Right lobe of liver (tissue), 6 donors: Measurements from ENCODE around the gene SYCE1L. TPM values are rescaled to one million over a fixed set of nuclear protein-coding genes. Genes with fewer than 3 reads are reported as not detected.

Experiments used
- ATAC-seq, 4 donors: fragments of 200-7000 bp; cut with Tn5 transposase; one replicate each; pipeline ENCODE4 v1.9.1; 2020; ENCODE audit warnings: mild to moderate bottlenecking in 4 of 4, moderate library complexity in 4 of 4
- DNase-seq, 3 donors: peaks; one replicate each; pipeline ENCODE4 v3.0.0-alpha.2; 2020
- H3K27ac ChIP-seq, 3 donors: fragments of 200-600 bp; one replicate each; pipeline ENCODE4 v1.8.0; 2022
- H3K27me3 ChIP-seq, 2 donors: fragments of 200-600 bp; one replicate each; pipeline ENCODE4 v1.8.0; 2022
- H3K36me3 ChIP-seq, 4 donors: fragments of 200-600 bp; sonication (generic) in 1 of 4; one replicate each; pipeline versions ENCODE4 v1.5.1 to v1.8.0; 2017 to 2022; ENCODE audit warnings: control low read depth in 1 of 4
- H3K4me1 ChIP-seq, 4 donors: fragments of 200-600 bp; sonication (generic) in 1 of 4; one replicate each; pipeline versions ENCODE4 v1.5.1 to v1.8.0; 2017 to 2022; ENCODE audit warnings: control low read depth in 1 of 4
- H3K4me3 ChIP-seq, 3 donors: fragments of 200-600 bp; one replicate each; pipeline ENCODE4 v1.8.0; 2022
- H3K9me3 ChIP-seq, 4 donors: fragments of 200-600 bp; sonication (generic) in 1 of 4; one replicate each; pipeline versions ENCODE4 v1.5.1 to v1.8.0; 2017 to 2022; ENCODE audit warnings: control low read depth in 1 of 4
- POLR2A ChIP-seq: fragments of 450-650 bp; IDR thresholded peaks from one replicate; pipeline ENCODE4 v1.6.1; 2017; ENCODE audit warnings: antibody characterized with exemption, mild to moderate bottlenecking
- WGBS: methylation state at CpG from one replicate; pipeline ENCODE4 v1.1.6; 2018; ENCODE audit warnings: low coverage, low lambda C conversion rate; ENCODE audit not compliant: insufficient coverage; ENCODE audit errors: missing lambda C conversion rate; 5-methylcytosine and 5-hydroxymethylcytosine counted together
- intact Hi-C, 2 donors: fragments of 100-400 bp; cut with DNase I; formaldehyde crosslinking; loops; one replicate each; pipeline versions ENCODE4 v1.11.2 to v1.14.1; 2022
- total RNA-seq, 6 experiments: library from RNA; depleted of rRNA in 2 of 6; stranded (reverse); fragments of >200 nt in 2 of 6; fragmentation: NEBNext Ultra II Directional in 3 of 6; extraction: Animal tissue kit (Norgen Biotek cat#: 25700) in 3 of 6; gene quantifications; one replicate each; pipeline versions ENCODE4 v1.1.0 to v1.2.4, GENCODE V29; 2016 to 2023
- TF ChIP-seq, protein P1 (sequence below), 4 donors: fragments of 200-600 bp in 3 of 4; fragments of 450-650 bp in 1 of 4; IDR thresholded peaks; one replicate each; pipeline versions ENCODE4 v1.5.1 to v1.8.0; 2016 to 2022; ENCODE audit warnings: antibody characterized with exemption in 4 of 4, mild to moderate bottlenecking in 2 of 4
- donor health status: DM: no; HTN: yes; CAD: no.
- donor health status: DM: no; HTN: no; CAD: no.
- donor health status: DM: no; HTN: no; CAD: no.
- donor health status: DM: no; HTN: yes; CAD: no.
- donor health status: DM: no; HTN: yes; CAD: no.

SYCE1L gene
- total RNA-seq, 6 experiments from 2014 or later: 1.1 to 2.2 (median 1.4) TPM; not detected in 1

DNA sequence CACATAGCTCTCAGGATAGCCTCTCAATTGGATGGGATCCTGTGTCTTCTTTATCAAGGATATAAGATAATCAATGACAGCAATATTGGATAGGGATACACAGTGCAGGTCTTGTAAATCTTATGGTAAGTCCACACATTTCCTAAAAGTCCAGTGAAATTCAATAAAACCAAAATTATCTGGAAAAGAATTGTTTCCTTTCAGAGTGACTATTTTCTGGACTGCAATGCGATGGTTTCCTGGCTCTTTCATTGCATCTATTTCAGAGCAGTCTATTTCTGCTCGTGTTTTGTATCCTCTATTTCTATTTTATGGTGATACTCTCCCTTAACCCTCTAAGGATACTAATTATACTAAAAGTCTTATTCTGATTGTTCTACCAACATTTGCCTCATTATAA is 32.5 kb upstream of the SYCE1L start:
- Histone ChIP-seq H3K9me3 (no peaks in the 10 kb centered on the region), H3K4me3 (no peak overlapping the region), H3K27me3 (no peaks in the 10 kb centered on the region), H3K36me3 (no peaks in the 10 kb centered on the region), H3K27ac (no peak overlapping the region), H3K4me1 (no peaks in the 10 kb centered on the region)
- no peak for ATAC-seq
- 32% methylated on average over 2 of the region's 2 CpGs for WGBS
- intact Hi-C loops: loop anchor here in 1 of 2 donors (10.0 kb wide), 1 partner anchor 1372 kb away; no protein-coding TSS in a partner anchor
- DNase-seq: no peak
- TF ChIP-seq, protein P1, sequence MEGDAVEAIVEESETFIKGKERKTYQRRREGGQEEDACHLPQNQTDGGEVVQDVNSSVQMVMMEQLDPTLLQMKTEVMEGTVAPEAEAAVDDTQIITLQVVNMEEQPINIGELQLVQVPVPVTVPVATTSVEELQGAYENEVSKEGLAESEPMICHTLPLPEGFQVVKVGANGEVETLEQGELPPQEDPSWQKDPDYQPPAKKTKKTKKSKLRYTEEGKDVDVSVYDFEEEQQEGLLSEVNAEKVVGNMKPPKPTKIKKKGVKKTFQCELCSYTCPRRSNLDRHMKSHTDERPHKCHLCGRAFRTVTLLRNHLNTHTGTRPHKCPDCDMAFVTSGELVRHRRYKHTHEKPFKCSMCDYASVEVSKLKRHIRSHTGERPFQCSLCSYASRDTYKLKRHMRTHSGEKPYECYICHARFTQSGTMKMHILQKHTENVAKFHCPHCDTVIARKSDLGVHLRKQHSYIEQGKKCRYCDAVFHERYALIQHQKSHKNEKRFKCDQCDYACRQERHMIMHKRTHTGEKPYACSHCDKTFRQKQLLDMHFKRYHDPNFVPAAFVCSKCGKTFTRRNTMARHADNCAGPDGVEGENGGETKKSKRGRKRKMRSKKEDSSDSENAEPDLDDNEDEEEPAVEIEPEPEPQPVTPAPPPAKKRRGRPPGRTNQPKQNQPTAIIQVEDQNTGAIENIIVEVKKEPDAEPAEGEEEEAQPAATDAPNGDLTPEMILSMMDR (IDR thresholded peaks at IDR 0.05): no peak
- no peak for TF ChIP-seq POLR2A

DNA sequence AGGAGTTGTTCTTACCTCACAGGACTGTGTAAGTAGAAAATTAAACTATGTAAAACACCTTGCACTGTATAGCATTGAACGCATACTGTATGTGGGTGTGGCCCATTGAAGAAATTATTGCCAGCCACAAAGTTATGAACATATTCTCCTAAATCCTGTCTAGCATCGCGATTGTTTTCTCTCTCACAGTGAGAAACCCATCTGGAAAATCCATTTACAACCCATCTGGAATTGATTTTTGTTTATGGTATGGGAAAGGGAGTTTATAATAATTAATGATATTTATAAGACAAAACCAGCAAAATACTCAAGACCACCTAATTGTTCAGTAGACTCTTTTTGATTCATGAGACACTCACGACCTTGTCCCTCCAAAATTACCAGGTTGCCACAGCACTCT is 30.3 kb upstream of the SYCE1L start:
- H3K9me3 ChIP-seq: no peaks in the 10 kb centered on the region
- H3K27me3 ChIP-seq: no peaks in the 10 kb centered on the region
- H3K4me3 ChIP-seq: no peak overlapping the region
- no peak overlapping the region for H3K27ac ChIP-seq
- intact Hi-C loops: loop anchor here in 1 of 2 donors (10.0 kb wide), 1 partner anchor 1374 kb away; no protein-coding TSS in a partner anchor
- TF ChIP-seq, protein P1 (IDR thresholded peaks at IDR 0.05): no peak
- TF ChIP-seq POLR2A: no peak
- no peak for DNase-seq
- no peaks in the 10 kb centered on the region for H3K36me3 ChIP-seq
- no peak for ATAC-seq
- 61% methylated on average over 4 of the region's 4 CpGs for WGBS
- no peaks in the 10 kb centered on the region for H3K4me1 ChIP-seq

DNA sequence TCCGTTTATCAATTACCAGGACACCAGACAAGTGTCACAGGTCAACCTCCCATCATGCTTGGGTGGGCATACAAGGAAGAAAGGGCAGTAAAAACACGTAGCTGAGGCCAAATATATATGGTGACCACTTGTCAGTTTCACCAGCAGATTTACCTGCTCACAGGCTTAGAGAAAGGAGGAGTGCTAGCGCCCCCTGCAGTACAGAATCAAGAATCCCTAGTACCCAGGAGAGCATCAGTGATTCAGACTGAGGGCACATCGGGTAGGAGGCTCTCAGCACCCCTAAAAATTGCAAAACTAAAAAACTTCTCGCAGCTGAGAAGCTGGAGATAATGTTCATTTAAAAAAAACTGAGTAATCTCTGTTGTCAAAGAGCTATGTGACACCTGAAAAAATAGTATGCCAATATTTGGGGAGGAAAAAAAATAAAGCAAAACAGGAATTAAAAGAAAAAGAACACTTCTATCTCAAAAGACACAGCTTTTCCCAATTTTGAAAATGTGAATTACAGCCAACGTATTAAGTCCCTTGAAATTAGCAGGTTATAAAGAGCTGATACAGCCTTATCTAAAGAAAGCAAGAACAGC is 29.5 kb upstream of the SYCE1L start:
- ATAC-seq: peak; percentile 55 to 70 (median 66)

DNA sequence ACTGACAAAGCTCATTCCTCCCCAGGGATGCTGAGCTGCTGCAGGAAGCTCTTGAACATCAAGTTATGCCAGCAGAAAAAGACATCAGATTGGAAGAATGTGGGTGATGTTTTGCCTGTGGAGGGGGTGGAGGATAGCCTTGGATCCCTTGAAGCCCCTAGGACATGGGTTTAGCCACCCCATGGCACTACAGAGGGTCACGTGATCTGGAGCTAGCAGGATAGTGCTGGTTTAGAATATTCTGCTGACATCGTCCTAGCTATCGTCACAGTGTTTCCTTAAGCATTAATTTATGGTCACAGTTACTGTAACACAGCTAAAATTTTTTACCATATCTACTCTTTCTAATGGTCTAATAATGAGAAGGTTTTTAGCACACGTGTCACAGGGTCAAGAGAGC is 28.4 kb upstream of the SYCE1L start:
- intact Hi-C loops: no loop called here
- DNase-seq (no peak), ATAC-seq (no peak)
- no peaks in the 10 kb centered on the region for H3K9me3 ChIP-seq
- no peaks in the 10 kb centered on the region for H3K27me3 ChIP-seq
- no peak for TF ChIP-seq POLR2A
- TF ChIP-seq, protein P1 (IDR thresholded peaks at IDR 0.05): no peak
- H3K4me3 ChIP-seq: no peak overlapping the region
- no peak overlapping the region for H3K27ac ChIP-seq
- WGBS: 26% methylated on average over 4 of the region's 4 CpGs
- H3K36me3 ChIP-seq: no peaks in the 10 kb centered on the region
- no peaks in the 10 kb centered on the region for H3K4me1 ChIP-seq

More for the DNA sequence above, 29.5 kb upstream of the SYCE1L start:
- Histone ChIP-seq H3K27me3 (no peaks in the 10 kb centered on the region), H3K9me3 (no peaks in the 10 kb centered on the region), H3K36me3 (no peaks in the 10 kb centered on the region), H3K27ac (no peak overlapping the region), H3K4me1 (no peaks in the 10 kb centered on the region), H3K4me3 (no peak overlapping the region)
- DNase-seq: peak in 1 of 3 donors; percentile 46
- intact Hi-C loops: loop anchor here in 1 of 2 donors (10.0 kb wide), 1 partner anchor 1375 kb away; no protein-coding TSS in a partner anchor
- 8% methylated on average over 6 of the region's 6 CpGs for whole genome bisulfite sequencing
- TF ChIP-seq, protein P1 (IDR thresholded peaks at IDR 0.05): peak; percentile 46 to 67 (median 56)
- no peak for TF ChIP-seq POLR2A
